Gastrocnemius medialis (tissue), 4 donors: ENCODE measurements around the gene CLEC20A. TPM values are rescaled to one million over a fixed set of nuclear protein-coding genes. Genes with fewer than 3 reads are reported as not detected.

ENCODE experiments used
- ATAC-seq, 2 donors: fragments of 150-250 bp; one replicate each; pipeline ENCODE4 v1.9.1; 2016
- DNase-seq, 2 donors: peaks; one replicate each; pipeline ENCODE4 v3.0.0-alpha.2; 2019
- H3K27ac ChIP-seq, 4 donors: fragments of 200-600 bp; sonication (generic); 1 replicate in 1 of 4; 2 replicates in 3 of 4; pipeline ENCODE4 v1.5.1; 2016 to 2018; ENCODE audit warnings: mild to moderate bottlenecking in 2 of 4, moderate library complexity in 1 of 4
- H3K27me3 ChIP-seq, 3 donors: fragments of 200-600 bp; sonication (generic) in 2 of 3; 1 replicate in 1 of 3; 2 replicates in 2 of 3; pipeline versions ENCODE4 v1.5.1 to v1.6.0; 2016 to 2019; ENCODE audit warnings: mild to moderate bottlenecking in 1 of 3, moderate library complexity in 1 of 3
- H3K36me3 ChIP-seq, 2 donors: fragments of 200-600 bp; sonication (generic) in 1 of 2; one replicate each; pipeline ENCODE4 v1.5.1; 2017 to 2018
- H3K4me1 ChIP-seq, 2 donors: fragments of 200-600 bp; sonication (generic) in 1 of 2; one replicate each; pipeline ENCODE4 v1.5.1; 2016 to 2017; ENCODE audit warnings: mild to moderate bottlenecking in 2 of 2
- H3K4me3 ChIP-seq, 4 donors: fragments of 200-600 bp; sonication (generic) in 3 of 4; 1 replicate in 1 of 4; 2 replicates in 3 of 4; pipeline ENCODE4 v1.5.1; 2016 to 2019; ENCODE audit warnings: mild to moderate bottlenecking in 2 of 4
- H3K9me3 ChIP-seq, 3 donors: fragments of 200-600 bp; sonication (generic) in 2 of 3; 1 replicate in 1 of 3; 2 replicates in 2 of 3; pipeline ENCODE4 v1.5.1; 2016 to 2019
- CTCF ChIP-seq, 5 experiments: fragments of 450-650 bp in 3 of 5; fragments of 200-600 bp in 2 of 5; sonication (generic) in 2 of 5; IDR thresholded peaks in 4 of 5; conservative IDR thresholded peaks in 1 of 5; 1 replicate in 4 of 5; 2 replicates in 1 of 5; pipeline ENCODE4 v1.5.1; 2016 to 2019; ENCODE audit warnings: antibody characterized with exemption in 5 of 5, mild to moderate bottlenecking in 3 of 5, moderate library complexity in 3 of 5
- POLR2A ChIP-seq, 2 donors: fragments of 450-650 bp; IDR thresholded peaks; one replicate each; pipeline ENCODE4 v1.6.1; 2017; ENCODE audit warnings: antibody characterized with exemption in 2 of 2, mild to moderate bottlenecking in 2 of 2, moderate library complexity in 2 of 2
- in situ Hi-C, 4 donors: fragments of 200-750 bp; cut with MboI; loops; one replicate each; pipeline versions ENCODE4 v1.15.0 to v1.8.0; 2017; ENCODE audit warnings: low sequenced_read_pairs in 4 of 4
- intact Hi-C: fragments of 100-400 bp; cut with DNase I; formaldehyde crosslinking; loops from one replicate; pipeline ENCODE4 v1.15.1; 2023; ENCODE audit warnings: low total_unique reads
- total RNA-seq, 4 donors: library from RNA; depleted of rRNA; stranded (reverse); fragments of >200 nt; gene quantifications; one replicate each; pipeline versions ENCODE4 v1.1.0 to v1.2.3, GENCODE V29; 2016

Gene CLEC20A
- total RNA-seq, 4 donors from 2014 or later = not detected

GRCh38 chr1:178434899-178435435 is 61.8 kb downstream of the CLEC20A start:
- Histone ChIP-seq H3K36me3 (no peaks in the 10 kb centered on the region), H3K27ac (no peak overlapping the region), H3K9me3 (no peaks in the 10 kb centered on the region), H3K4me1 (peaks cover 0 to 5% of the 10 kb centered on the region in 2 donors), H3K27me3 (no peaks in the 10 kb centered on the region), H3K4me3 (no peak overlapping the region)
- no peak for TF ChIP-seq POLR2A (IDR thresholded peaks at IDR 0.05)
- TF ChIP-seq CTCF (IDR thresholded peaks at IDR 0.05 in 4 of 5, conservative IDR thresholded peaks at IDR 0.05 in 1 of 5) = no peak
- ATAC-seq (no peak), DNase-seq (no peak)
- intact Hi-C loops = no loop called here
- in situ Hi-C loops = no loop called here

GRCh38 chr1:178434360-178434759 is 62.4 kb downstream of the CLEC20A start:
- ATAC-seq (no peak), DNase-seq (no peak)
- intact Hi-C loops (no loop called here), in situ Hi-C loops (no loop called here)
- H3K36me3 ChIP-seq = no peaks in the 10 kb centered on the region
- no peak overlapping the region for H3K4me3 ChIP-seq
- no peak for TF ChIP-seq POLR2A (IDR thresholded peaks at IDR 0.05)
- TF ChIP-seq CTCF (IDR thresholded peaks at IDR 0.05 in 4 of 5, conservative IDR thresholded peaks at IDR 0.05 in 1 of 5) = no peak
- no peaks in the 10 kb centered on the region for H3K27me3 ChIP-seq
- peaks cover 0 to 5% of the 10 kb centered on the region in 2 donors for H3K4me1 ChIP-seq
- no peaks in the 10 kb centered on the region for H3K9me3 ChIP-seq
- no peak overlapping the region for H3K27ac ChIP-seq

Other genes with a start within 250 kb of the CLEC20A start
- not detected for gene TEX35, start 16.1 kb upstream of the CLEC20A start, total RNA-seq
- gene RALGPS2, start 228.3 kb upstream of the CLEC20A start, total RNA-seq = 1 to 10 TPM; 1.1 to 6.5 (median 2.5) TPM